Bronchial smooth muscle cell (primary cell): ENCODE results near the gene NDUFS2. TPM values are rescaled to one million over a fixed set of nuclear protein-coding genes. Genes with fewer than 3 reads are reported as not detected.

Experiments used
- total RNA-seq: library from RNA; depleted of rRNA; stranded (reverse); fragments of >200 nt; gene quantifications from 2 replicates; pipeline ENCODE4 v1.2.1, GENCODE V29; 2014

Gene NDUFS2
- total RNA-seq: 196 and 209 TPM in 2 replicates

DNA sequence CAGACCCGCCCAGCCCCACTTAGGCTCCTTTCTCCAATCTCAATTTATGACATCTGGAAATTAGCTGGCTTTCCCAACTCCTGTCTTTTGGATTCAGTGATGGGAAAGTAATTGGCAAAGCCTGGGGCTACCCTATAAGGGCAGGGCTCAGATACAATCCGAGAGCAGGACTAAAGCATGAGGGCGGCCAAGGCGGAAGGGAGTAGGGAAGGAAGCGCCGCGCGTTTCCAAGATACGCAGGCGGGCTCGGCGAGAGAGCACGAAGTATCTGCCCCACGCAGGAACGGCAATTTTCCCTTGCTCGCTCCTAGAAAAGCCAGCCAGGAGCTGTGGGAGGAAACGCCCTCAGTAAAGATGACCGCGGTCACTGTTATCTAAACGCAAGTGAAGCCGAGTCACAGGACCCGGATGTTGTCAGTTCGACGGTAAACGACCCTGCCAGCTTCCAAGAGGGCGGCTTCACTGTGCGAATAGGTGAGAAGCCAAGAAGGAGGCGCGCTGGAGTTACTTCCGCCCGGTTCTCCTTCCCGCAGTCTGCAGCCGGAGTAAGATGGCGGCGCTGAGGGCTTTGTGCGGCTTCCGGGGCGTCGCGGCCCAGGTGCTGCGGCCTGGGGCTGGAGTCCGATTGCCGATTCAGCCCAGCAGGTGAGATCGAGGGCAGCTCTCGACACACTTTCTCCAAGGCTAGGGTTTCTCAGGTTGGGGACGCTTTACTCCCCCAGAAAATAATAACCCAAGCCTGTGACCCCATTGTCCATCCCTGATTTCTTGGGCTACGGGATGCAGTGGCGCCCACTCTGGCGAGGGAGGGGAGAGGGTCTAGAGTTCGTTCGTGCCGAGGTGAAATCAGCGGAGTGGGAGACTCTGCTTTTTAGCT is at the start of gene NDUFS2:
NDUFS2 (plus strand) TSS at position 532 of the 877 bp plus-strand sequence; CDS start at position 551, 19 bp downstream.

GRCh38 chr1:161153682-161154337 is 48.4 kb upstream of the NDUFS2 start, which contains the start of gene UFC1:
Gene UFC1, plus strand, starts transcription at chr1:161153978. Its CDS starts 20 bp downstream, at chr1:161153998.

GRCh38 chr1:161159087-161159912 is 42.9 kb upstream of the NDUFS2 start, which contains the start of gene USP21:
Gene USP21, plus strand, starts transcription at chr1:161159500. Its CDS starts 1,141 bp downstream, at chr1:161160641.

DNA sequence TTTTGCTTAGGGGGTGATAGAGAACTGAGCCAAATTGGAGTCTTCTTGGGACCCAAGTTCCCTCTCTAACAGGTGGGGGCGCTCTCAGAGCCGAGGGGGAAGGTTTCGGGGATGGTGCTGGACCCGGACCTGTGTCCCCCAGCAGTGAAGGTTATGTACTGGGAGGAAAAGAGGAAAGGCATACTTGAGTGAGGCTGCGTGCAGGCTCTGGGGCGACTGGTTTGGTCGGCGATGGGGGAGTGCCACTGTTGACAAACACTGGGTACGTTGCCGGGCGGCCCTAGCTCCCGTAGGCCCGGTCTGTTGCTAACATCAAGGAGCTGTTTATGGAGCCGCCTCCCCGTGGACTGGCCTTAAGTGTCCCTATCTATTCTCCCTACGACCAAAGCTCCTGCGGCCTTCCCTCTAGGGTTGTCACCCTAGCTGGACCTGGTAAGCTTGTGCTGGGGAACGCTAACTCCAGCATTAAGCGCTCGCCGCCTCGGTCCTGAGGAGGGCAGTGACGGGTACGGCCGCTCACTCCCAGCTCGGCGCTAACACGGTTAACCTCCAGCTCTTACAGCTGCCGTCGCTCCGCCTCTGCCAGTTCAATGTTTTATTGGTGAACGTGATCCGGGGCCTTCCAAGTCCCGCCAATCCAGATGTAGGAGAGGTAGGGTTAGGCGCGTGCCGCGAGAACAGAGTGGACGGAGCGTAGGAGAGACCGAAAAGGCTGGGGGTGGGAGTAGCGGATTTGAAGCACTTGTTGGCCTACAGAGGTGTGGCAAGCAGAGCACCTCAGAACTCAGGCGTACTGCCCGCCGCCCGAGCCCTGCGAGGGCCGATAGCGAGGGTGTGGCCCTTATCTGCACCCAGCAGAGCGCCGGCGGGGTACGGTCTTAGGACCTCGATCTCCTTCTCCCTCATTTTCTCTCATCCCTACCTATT is 36.2 kb upstream of the NDUFS2 start, which contains the start of gene PPOX:
PPOX (plus strand) TSS at position 685 of the 927 bp plus-strand sequence. CDS start 422 bp downstream, outside the sequence.

DNA sequence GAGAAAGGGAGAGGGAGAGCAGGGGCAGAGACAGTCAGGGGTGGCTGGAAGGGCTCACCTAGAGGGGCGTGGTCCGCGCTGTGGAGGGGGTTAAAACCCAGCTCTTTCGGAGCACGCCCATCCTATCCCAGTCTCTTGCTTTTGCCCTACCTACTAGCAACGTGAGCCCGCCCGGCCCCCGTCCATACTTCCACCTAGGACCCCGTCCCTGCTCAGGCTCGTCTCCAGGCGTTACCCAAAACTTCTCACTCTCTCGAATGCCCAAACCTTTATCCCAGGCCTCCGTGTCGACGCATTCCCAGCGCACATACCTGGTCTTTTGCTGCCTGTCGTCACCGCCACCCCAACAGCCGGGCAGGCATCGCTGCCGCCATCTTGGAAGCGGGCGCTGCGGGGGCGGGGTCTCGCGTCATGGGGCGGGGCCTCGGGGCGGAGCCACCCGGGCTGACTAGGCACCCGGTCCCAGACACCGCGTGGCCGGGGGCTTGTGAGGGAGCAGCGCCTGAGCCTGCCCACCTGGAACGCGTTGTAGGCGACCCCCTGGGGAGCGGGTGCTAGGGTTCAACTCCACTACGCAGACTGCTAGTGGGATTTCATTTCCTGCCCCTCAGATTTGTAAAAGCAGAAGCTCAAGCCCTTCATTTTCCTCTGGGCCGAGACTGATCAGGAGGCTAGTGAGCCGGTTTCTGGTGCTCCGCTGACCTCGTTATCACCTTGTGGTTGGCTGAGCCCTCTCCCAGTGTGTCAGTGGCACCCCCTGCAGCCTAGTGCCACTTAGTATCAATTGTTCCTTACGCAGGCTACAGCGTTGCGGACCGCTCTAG is 24.8 kb upstream of the NDUFS2 start, which contains the start of gene B4GALT3:
B4GALT3 (minus strand) TSS at position 396 of the 824 bp plus-strand sequence. CDS start 1,447 bp downstream, outside the sequence.

GRCh38 chr1:161198897-161199431 is 3.2 kb upstream of the NDUFS2 start, which contains the start of gene ADAMTS4:
Gene ADAMTS4, minus strand, starts transcription at chr1:161199054. Its CDS starts 427 bp downstream, at chr1:161198627.

DNA sequence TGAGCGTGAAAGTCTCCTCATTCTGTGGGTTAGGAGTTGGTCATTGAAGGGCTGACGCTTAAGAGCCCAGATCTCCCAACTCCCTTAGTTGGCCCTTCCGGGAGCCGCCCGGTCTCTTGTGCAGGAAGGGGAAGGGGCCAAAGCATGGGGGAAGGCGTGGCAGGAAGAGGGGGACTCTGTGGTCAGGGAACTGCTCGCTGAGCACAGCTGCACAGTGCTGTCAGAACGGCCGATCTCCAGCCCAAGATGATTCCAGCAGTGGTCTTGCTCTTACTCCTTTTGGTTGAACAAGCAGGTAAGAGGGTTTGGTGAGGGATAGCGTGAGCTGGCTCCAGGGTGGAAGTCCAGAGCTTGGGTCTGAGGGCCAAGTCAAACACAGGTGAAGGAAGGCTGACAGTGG is 12.9 kb downstream of the NDUFS2 start, which contains the start of gene FCER1G:
FCER1G (plus strand) TSS at position 220 of the 400 bp plus-strand sequence; CDS start at position 247, 27 bp downstream.

DNA sequence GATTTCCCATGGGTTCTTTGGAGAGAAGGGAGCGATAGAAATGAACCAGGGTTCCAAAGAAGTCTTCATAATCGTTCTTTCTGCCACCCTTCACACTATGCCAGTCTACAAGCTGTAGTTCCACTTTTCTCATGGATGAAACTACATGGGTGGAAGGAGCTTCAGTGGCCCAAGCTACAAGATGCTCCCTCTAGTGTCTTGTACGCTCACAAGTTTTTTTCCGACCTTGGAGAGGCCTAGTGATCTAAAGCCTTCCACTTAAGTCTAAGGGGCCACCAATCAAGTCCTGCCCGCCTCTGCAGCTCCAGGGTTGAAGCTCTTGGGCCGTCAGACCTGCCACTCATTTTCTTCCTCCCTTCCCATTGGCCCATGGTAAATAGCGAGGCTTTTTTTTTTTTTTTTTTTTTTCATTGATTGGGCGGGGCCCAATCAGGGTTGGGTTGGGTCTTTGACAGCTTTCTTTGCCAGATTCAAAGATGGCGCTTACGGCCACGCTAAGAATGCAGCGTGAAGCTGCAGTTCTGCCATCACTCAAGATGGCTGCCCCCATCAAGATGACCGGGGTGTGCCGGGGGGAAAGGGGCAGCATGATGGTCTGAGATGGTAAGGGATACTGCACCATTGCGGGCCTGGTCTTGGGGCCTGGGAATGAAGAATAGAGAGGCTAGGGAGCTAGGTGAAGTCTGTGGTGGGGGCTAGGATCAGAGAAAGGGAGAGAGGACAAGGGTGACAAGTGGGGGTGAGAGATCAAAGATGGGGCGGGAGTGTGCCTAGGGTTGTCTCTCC is 23.6 kb downstream of the NDUFS2 start, which contains the start of gene TOMM40L:
TOMM40L (plus strand) TSS at position 527 of the 786 bp plus-strand sequence. CDS start 430 bp downstream, outside the sequence.

DNA sequence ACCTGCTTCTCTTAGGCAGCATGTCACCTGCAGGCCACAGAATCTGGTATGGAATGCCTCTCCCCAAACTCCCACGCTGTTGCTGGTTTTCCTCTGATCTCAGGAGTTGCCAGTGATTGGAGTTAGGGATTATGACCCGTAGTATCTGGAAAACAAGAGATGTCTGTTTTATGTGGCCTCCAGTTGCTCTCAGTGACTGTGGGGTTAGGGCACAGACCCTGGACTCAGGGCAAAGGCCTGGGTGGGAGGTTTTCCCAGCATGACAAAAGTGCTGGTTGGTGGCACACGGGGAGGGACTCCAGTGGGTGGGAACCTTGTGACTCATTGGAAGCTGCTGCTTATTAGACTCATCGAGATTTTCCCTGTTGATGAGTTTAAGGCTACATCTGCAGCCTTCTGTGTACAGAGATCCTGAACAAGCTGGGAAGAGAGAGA is 35.9 kb downstream of the NDUFS2 start, which contains the start of gene NR1I3:
NR1I3 (minus strand) TSS at position 165 of the 435 bp plus-strand sequence. CDS start 1,638 bp downstream, outside the sequence.

DNA sequence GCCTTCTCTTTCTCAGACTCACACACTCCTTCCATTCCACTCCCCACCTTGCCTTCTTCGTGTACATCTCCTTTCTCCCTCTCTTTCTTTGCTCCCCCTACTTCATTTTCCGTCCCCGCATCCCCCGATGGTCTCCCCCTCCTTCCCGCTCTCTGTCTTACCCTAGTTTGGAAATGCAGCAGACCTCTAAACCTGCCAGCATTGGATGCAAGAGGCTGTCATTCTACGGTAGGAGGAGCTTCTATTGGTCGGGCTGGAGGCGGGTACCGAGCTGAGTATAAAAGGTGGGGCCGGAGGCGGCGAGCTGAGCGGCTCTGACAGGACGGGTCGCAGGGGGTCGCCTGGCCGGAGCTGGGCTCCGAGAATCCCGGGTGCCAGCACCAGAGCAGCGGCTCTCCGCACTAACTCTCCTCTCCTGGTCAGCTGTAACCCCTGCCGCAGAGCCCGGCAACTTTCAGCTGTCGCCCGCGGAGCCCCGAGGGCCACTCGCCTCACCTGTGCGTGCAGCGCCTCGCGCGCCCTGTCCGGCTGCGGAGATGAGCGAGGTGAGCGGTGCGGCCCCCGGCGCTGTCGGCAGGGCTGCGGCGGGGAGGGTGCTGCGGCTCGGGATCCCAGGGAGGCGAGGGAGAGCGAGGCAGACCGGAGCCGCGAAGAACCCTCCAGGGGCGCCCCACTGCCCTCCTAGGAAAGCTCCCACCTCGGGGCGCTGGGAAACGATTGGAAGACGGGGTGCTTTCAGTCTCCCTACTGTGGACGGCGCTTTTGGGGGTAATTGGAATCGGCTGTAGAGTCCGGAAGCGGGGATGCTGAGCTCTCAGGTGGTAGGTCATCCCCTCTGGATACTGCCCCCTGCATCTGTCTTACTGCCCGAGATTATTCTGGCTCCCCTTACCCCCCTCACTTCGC is 56.5 kb downstream of the NDUFS2 start, which contains the start of gene PCP4L1:
PCP4L1 (plus strand) TSS at position 307 of the 906 bp plus-strand sequence; CDS start at position 537, 230 bp downstream.

Other genes starting within 250 kb of the NDUFS2 start
- not detected in 2 replicates for gene ITLN2, start 247.6 kb upstream of the NDUFS2 start, total RNA-seq
- gene F11R, start 181.2 kb upstream of the NDUFS2 start, total RNA-seq: 2.2 and 2.5 TPM in 2 replicates
- 0.60 and 15.4 TPM in 2 replicates for gene TSTD1, start 163.4 kb upstream of the NDUFS2 start, total RNA-seq
- gene USF1, start 156.4 kb upstream of the NDUFS2 start, total RNA-seq: 85.6 and 125 TPM in 2 replicates
- gene ARHGAP30, start 132.5 kb upstream of the NDUFS2 start, total RNA-seq: under 0.01 and 0.09 TPM in 2 replicates
- gene NECTIN4, start 112.8 kb upstream of the NDUFS2 start, total RNA-seq: under 0.01 and 0.34 TPM in 2 replicates
- gene KLHDC9, start 104.0 kb upstream of the NDUFS2 start, total RNA-seq: 2.0 and 2.3 TPM in 2 replicates
- gene PFDN2, start 84.3 kb upstream of the NDUFS2 start, total RNA-seq: 49.8 and 54.0 TPM in 2 replicates
- 22.0 and 22.2 TPM in 2 replicates for gene NIT1, start 84.3 kb upstream of the NDUFS2 start, total RNA-seq
- 20.3 and 35.1 TPM in 2 replicates for gene DEDD, start 69.7 kb upstream of the NDUFS2 start, total RNA-seq
- 148 and 210 TPM in 2 replicates for gene UFC1, start 48.4 kb upstream of the NDUFS2 start, total RNA-seq
- gene USP21, start 42.9 kb upstream of the NDUFS2 start, total RNA-seq: 4.8 and 5.5 TPM in 2 replicates
- 8.9 and 12.6 TPM in 2 replicates for gene PPOX, start 35.9 kb upstream of the NDUFS2 start, total RNA-seq
- 9.9 and 11.3 TPM in 2 replicates for gene B4GALT3, start 24.9 kb upstream of the NDUFS2 start, total RNA-seq
- gene ADAMTS4, start 3.3 kb upstream of the NDUFS2 start, total RNA-seq: 1.1 and 1.4 TPM in 2 replicates
- not detected in 2 replicates for gene FCER1G, start 12.9 kb downstream of the NDUFS2 start, total RNA-seq
- not detected in 2 replicates for gene APOA2, start 21.3 kb downstream of the NDUFS2 start, total RNA-seq
- gene TOMM40L, start 23.7 kb downstream of the NDUFS2 start, total RNA-seq: 9.0 and 10.9 TPM in 2 replicates
- gene NR1I3, start 35.8 kb downstream of the NDUFS2 start, total RNA-seq: not detected in 2 replicates
- gene PCP4L1, start 56.4 kb downstream of the NDUFS2 start, total RNA-seq: not detected in 2 replicates
- 0.77 and 1.4 TPM in 2 replicates for gene MPZ, start 107.6 kb downstream of the NDUFS2 start, total RNA-seq
- gene SDHC, start 112.0 kb downstream of the NDUFS2 start, total RNA-seq: 17.0 and 23.4 TPM in 2 replicates
- not detected in 2 replicates for gene CFAP126, start 165.5 kb downstream of the NDUFS2 start, total RNA-seq